NOMO-1 treated with DMSO at 0.1 percent for 48 hours (cell line): ENCODE results near the gene TUBA4A.

Source experiments
- DNase-seq: peaks from one replicate; lab custom pipeline; 2025; ENCODE audit not compliant: unreplicated experiment; lab: John Stamatoyannopoulos, UW

Gene TUBA4A

GRCh38 chr2:219253753-219254589 lies at the start of gene TUBA4A:
TUBA4A (minus strand) TSS chr2:219253918; CDS start chr2:219253858, 60 bp downstream.
- DNase-seq: peak; percentile 66

GRCh38 chr2:219302412-219302968 lies 48.8 kb upstream of the TUBA4A start:
- no peak for DNase-seq

- DNase-seq: no peak
Observed at GRCh38 chr2:219300022-219300421, 46.3 kb upstream of the TUBA4A start.

- DNase-seq: no peak
Observed at GRCh38 chr2:219299372-219299760, 45.6 kb upstream of the TUBA4A start.

- DNase-seq: peak; percentile 62
Observed at GRCh38 chr2:219298759-219299371, 45.1 kb upstream of the TUBA4A start.

DNA sequence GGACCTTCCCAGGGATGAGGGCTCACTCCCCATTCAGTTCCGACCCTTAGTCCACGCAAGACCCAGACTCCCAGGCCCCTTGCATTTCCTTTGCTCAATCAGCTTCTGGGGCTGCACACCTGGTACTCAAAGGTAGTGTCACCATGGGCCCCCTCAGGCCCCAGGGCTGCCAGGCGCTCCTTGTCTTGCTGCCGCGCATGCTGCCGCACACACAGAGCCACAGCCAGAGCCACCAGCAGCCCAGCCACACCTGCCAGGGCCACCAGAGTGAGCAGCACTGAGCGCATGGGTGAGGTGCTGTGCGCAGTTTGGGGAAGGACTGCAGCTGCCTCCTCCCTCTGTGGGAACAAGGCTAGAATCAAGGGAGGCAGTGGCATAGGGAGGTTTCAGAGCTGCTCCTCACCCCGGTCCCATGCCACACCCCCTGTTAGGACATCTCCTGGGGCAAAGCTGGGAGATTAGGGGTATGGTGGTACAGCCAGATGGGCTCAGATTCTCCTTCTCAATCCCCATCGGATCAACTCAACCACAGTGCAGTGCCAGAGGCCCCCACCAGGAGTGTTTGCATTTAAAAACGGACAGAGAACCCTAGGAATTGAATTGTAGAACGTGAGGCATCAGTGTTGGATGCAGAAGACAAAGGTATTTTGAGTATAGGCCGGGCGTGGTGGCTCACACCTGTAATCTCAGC lies 44.2 kb upstream of the TUBA4A start:
- DNase-seq: no peak

- no peak for DNase-seq
Observed at GRCh38 chr2:219296631-219297391, 43.1 kb upstream of the TUBA4A start.

GRCh38 chr2:219296142-219296541 lies 42.4 kb upstream of the TUBA4A start:
- DNase-seq: no peak

GRCh38 chr2:219294356-219295351 lies 40.9 kb upstream of the TUBA4A start:
- peak; percentile 72 for DNase-seq

DNA sequence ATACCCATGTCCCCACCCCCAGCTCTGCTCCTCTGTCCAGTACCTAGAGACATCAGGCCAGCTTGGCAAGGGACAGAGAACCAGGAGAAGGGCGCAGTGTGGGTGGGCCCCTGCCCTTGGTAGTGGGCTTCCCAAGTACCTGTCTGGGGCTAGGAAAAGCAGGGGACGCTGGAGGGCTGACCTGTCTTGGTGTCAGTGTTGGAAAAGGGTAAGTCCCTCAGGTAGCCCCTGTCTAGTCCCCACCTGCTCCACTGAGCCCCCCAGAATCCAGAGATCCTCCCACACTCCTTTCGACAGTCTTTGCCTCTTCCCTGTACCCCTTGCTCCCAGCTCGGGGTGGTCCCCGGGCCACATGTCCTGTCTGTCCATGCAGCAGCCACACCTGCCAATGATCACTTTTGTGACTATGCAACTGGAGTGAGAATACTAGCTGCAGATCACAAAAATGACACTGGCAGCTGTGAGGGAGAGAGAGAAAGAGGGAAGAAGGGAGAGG lies 40.1 kb upstream of the TUBA4A start:
- DNase-seq: no peak

- DNase-seq: no peak
Observed at GRCh38 chr2:219292616-219293015, 38.9 kb upstream of the TUBA4A start.

GRCh38 chr2:219291910-219292490 lies 38.3 kb upstream of the TUBA4A start:
- DNase-seq: no peak

GRCh38 chr2:219291394-219291793 lies 37.7 kb upstream of the TUBA4A start:
- no peak for DNase-seq

GRCh38 chr2:219290381-219291171 lies 36.9 kb upstream of the TUBA4A start:
- DNase-seq: no peak

DNA sequence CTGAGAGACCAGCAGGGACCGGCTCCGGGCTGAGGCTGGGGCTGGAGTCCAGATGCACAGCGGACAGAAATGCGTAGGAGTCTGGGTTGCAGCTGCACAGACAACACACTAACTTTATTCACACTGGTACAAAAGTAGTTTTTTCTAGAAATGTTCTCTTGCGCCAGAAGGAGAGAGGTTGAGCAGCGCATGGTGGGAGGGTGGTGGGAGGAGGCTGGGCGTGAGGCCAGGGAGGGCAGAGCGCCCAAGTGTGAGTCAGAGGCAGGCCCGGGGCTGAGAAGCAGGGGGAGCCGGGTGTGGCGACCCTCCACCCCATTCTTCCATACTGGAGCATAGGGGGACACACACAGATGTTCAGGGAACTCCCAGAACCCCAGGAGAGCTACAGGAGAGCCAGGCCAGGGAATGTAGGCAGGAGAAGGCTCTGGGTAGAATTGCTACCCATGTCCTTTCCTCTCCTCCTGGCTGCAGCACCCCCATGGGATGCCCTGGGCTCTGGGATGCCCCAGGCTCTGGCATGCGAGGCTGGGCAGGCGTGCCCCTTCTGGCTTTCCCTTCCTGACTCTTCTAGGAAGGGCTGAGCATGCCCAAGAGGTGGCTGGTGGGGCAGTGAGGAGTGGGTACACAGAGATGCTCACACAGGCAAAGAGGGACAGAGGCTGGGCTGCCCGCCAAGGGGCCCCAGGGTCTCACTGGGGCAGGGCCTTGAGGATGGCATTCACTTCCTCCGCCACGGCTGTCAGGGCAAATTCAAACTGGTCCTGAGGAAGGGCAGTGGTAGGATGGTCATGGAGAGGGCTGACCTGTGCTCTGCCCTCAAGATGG lies 36.0 kb upstream of the TUBA4A start:
- DNase-seq: no peak

- DNase-seq: no peak
Observed at GRCh38 chr2:219289195-219289536, 35.4 kb upstream of the TUBA4A start.

DNA sequence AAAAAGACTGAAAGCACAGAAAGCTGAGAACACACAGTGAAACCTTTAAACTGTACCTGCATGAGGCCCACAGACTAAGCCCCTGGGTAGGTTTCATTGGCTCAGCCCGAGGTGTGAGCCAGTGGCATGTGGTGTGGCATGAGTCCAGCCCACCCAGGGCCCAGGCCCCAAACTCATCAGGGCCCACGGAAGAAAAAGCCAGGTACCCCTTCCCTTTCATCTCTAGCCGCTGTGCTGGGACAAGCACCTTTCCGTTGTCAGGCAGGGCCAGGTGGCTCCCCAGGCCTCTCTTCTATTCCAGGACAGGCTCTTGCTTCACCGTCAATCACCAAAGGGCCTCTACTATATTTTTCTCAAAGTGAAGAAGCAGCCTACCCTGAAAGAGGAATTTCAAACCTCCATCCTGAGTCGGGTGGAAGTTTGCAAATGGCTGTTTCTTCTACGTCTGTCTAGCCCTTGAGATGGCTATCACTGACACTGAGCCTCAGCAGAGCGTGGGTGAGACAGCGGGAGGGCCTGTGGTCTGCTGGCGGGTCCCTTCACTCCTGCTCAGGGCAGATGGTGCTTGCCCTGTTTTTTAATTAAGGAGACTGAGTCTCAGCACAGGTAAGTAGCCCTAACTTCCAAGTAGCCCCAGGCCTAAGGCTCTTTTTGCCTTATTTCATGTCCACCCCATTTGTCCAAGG lies 34.0 kb upstream of the TUBA4A start:
- no peak for DNase-seq
